ENCODE measurements around the gene GTF2E1.

DNA sequence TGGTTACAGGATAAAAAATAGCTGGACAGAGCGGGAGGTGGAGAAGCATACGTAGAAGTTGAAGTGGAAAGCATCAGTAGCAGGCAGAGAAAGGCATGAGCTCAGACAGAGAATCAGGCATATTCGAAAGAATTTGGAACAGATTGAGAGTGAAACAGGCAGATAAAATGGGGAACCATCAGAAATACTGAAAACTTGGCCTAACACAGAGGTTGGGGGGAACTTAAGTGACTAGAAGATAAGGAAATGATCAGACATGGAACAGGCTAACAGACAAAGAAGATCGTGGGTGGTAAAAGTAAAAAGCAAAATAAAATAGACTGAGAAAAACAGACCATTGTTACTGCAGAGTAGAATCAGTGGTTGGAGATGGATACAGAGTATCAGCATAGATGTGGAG, 32.9 kb downstream of the GTF2E1 start:
- TF ChIP-seq, protein P1, sequence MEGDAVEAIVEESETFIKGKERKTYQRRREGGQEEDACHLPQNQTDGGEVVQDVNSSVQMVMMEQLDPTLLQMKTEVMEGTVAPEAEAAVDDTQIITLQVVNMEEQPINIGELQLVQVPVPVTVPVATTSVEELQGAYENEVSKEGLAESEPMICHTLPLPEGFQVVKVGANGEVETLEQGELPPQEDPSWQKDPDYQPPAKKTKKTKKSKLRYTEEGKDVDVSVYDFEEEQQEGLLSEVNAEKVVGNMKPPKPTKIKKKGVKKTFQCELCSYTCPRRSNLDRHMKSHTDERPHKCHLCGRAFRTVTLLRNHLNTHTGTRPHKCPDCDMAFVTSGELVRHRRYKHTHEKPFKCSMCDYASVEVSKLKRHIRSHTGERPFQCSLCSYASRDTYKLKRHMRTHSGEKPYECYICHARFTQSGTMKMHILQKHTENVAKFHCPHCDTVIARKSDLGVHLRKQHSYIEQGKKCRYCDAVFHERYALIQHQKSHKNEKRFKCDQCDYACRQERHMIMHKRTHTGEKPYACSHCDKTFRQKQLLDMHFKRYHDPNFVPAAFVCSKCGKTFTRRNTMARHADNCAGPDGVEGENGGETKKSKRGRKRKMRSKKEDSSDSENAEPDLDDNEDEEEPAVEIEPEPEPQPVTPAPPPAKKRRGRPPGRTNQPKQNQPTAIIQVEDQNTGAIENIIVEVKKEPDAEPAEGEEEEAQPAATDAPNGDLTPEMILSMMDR (IDR thresholded peaks at IDR 0.05): no peak
- TF ChIP-seq POLR2A (IDR thresholded peaks at IDR 0.05): no peak
- no peak for TF ChIP-seq POLR2AphosphoS5 (IDR thresholded peaks at IDR 0.05)

Measured in suprapubic skin (tissue), 4 donors.